Coronary artery (tissue), 2 donors: ENCODE measurements around the gene LIPJ.

Source experiments
- DNase-seq: peaks from one replicate; pipeline ENCODE4 v3.0.0-alpha.2; 2017; ENCODE audit warnings: low spot score
- H3K27ac ChIP-seq, 2 donors: fragments of 200-600 bp; sonication (generic); one replicate each; pipeline ENCODE4 v1.5.1; 2016 to 2019
- H3K4me3 ChIP-seq: fragments of 200-600 bp; sonication (generic); 2 replicates; pipeline ENCODE4 v1.5.1; 2016; ENCODE audit warnings: mild to moderate bottlenecking, moderate library complexity
- CTCF ChIP-seq: fragments of 200-600 bp; sonication (generic); IDR thresholded peaks from one replicate; pipeline ENCODE4 v1.5.1; 2019; ENCODE audit warnings: antibody characterized with exemption

LIPJ gene

GRCh38 chr10:88618496-88618895 is 31.9 kb downstream of the LIPJ start:
- DNase-seq: no peak
- TF ChIP-seq CTCF: no peak
- no peak overlapping the region for H3K4me3 ChIP-seq
- H3K27ac ChIP-seq: no peak overlapping the region

- Histone ChIP-seq H3K27ac (no peak overlapping the region), H3K4me3 (no peak overlapping the region)
- TF ChIP-seq CTCF: no peak
- DNase-seq: no peak
Measured at GRCh38 chr10:88620441-88620840, 33.9 kb downstream of the LIPJ start.

- no peak for TF ChIP-seq CTCF
- Histone ChIP-seq H3K4me3 (no peak overlapping the region), H3K27ac (no peak overlapping the region)
- DNase-seq: no peak
Measured at GRCh38 chr10:88623835-88624234, 37.3 kb downstream of the LIPJ start.

GRCh38 chr10:88624840-88625239 is 38.3 kb downstream of the LIPJ start:
- no peak for DNase-seq
- no peak for TF ChIP-seq CTCF
- H3K4me3 ChIP-seq: no peak overlapping the region
- no peak overlapping the region for H3K27ac ChIP-seq

- no peak for DNase-seq
- Histone ChIP-seq H3K27ac (no peak overlapping the region), H3K4me3 (no peak overlapping the region)
- no peak for TF ChIP-seq CTCF
Measured at GRCh38 chr10:88640186-88640585, 53.6 kb downstream of the LIPJ start.

GRCh38 chr10:88642209-88642608 is 55.6 kb downstream of the LIPJ start:
- no peak for TF ChIP-seq CTCF
- no peak overlapping the region for H3K27ac ChIP-seq
- no peak overlapping the region for H3K4me3 ChIP-seq
- DNase-seq: no peak

- no peak for TF ChIP-seq CTCF
Measured at GRCh38 chr10:88642963-88643362, 56.4 kb downstream of the LIPJ start.

More at GRCh38 chr10:88642963-88643362, 56.4 kb downstream of the LIPJ start:
- DNase-seq: no peak
- H3K4me3 ChIP-seq: no peak overlapping the region
- H3K27ac ChIP-seq: no peak overlapping the region
